ENCODE data around the gene NCAM2.
A peak's percentile ranks its signal among the peaks of the same experiment; 100 is the strongest.

Gene NCAM2

GRCh38 chr21:20997636-20998455 is at the start of gene NCAM2:
NCAM2 (plus strand) TSS chr21:20998409.
- H3K9ac ChIP-seq = no peak within 1 kb of the TSS
- no peak within 1 kb of the TSS for H3K27ac ChIP-seq
- H3K36me3 ChIP-seq = no peaks in the 10 kb centered on the region
- no peaks in the 10 kb centered on the region for H4K20me1 ChIP-seq
- H3K4me3 ChIP-seq = peak within 1 kb of the TSS; percentile 67
- no peak for TF ChIP-seq Cebpa-rat (IDR thresholded peaks at IDR 0.05)
- H3K27me3 ChIP-seq = no peaks in the 10 kb centered on the region
- peak within 1 kb of the TSS; percentile 68 for H3K4me2 ChIP-seq
- H3K9me3 ChIP-seq = peaks cover 11% of the 10 kb centered on the region
- H3K4me1 ChIP-seq = no peaks in the 10 kb centered on the region

- no peak overlapping the region for H3K4me2 ChIP-seq
- no peaks in the 10 kb centered on the region for H3K4me1 ChIP-seq
- no peak for TF ChIP-seq Cebpa-rat (IDR thresholded peaks at IDR 0.05)
- H3K27ac ChIP-seq = no peak overlapping the region
- H3K9me3 ChIP-seq = no peaks in the 10 kb centered on the region
- H4K20me1 ChIP-seq = no peaks in the 10 kb centered on the region
- H3K27me3 ChIP-seq = no peaks in the 10 kb centered on the region
- no peak overlapping the region for H3K9ac ChIP-seq
- no peaks in the 10 kb centered on the region for H3K36me3 ChIP-seq
- no peak overlapping the region for H3K4me3 ChIP-seq
These were observed 48.3 kb upstream of the NCAM2 start for GRCh38 chr21:20949884-20950283.

GRCh38 chr21:20965816-20966215 is 32.4 kb upstream of the NCAM2 start:
- H3K4me3 ChIP-seq = no peak overlapping the region
- no peak overlapping the region for H3K27ac ChIP-seq
- no peaks in the 10 kb centered on the region for H3K36me3 ChIP-seq
- no peak overlapping the region for H3K4me2 ChIP-seq
- H3K9me3 ChIP-seq = no peaks in the 10 kb centered on the region
- no peak overlapping the region for H3K9ac ChIP-seq
- H4K20me1 ChIP-seq = no peaks in the 10 kb centered on the region
- H3K27me3 ChIP-seq = no peaks in the 10 kb centered on the region
- no peak for TF ChIP-seq Cebpa-rat (IDR thresholded peaks at IDR 0.05)
- H3K4me1 ChIP-seq = no peaks in the 10 kb centered on the region

- no peaks in the 10 kb centered on the region for H3K36me3 ChIP-seq
- H3K4me3 ChIP-seq = no peak overlapping the region
- H3K9ac ChIP-seq = no peak overlapping the region
- no peaks in the 10 kb centered on the region for H3K4me1 ChIP-seq
- no peaks in the 10 kb centered on the region for H4K20me1 ChIP-seq
- no peaks in the 10 kb centered on the region for H3K27me3 ChIP-seq
- H3K9me3 ChIP-seq = no peaks in the 10 kb centered on the region
- no peak for TF ChIP-seq Cebpa-rat (IDR thresholded peaks at IDR 0.05)
- H3K27ac ChIP-seq = no peak overlapping the region
- H3K4me2 ChIP-seq = no peak overlapping the region
These were observed 29.8 kb upstream of the NCAM2 start for GRCh38 chr21:20968391-20968790.

GRCh38 chr21:20970691-20971090 is 27.5 kb upstream of the NCAM2 start:
- H3K9me3 ChIP-seq = no peaks in the 10 kb centered on the region
- no peak overlapping the region for H3K27ac ChIP-seq
- no peaks in the 10 kb centered on the region for H3K36me3 ChIP-seq
- H3K4me2 ChIP-seq = no peak overlapping the region
- TF ChIP-seq Cebpa-rat (IDR thresholded peaks at IDR 0.05) = no peak
- no peaks in the 10 kb centered on the region for H3K27me3 ChIP-seq
- no peaks in the 10 kb centered on the region for H3K4me1 ChIP-seq
- H4K20me1 ChIP-seq = no peaks in the 10 kb centered on the region
- H3K9ac ChIP-seq = no peak overlapping the region
- H3K4me3 ChIP-seq = no peak overlapping the region

- no peak overlapping the region for H3K4me3 ChIP-seq
- H3K27ac ChIP-seq = no peak overlapping the region
- no peaks in the 10 kb centered on the region for H3K36me3 ChIP-seq
- H4K20me1 ChIP-seq = no peaks in the 10 kb centered on the region
- no peak overlapping the region for H3K4me2 ChIP-seq
- no peaks in the 10 kb centered on the region for H3K27me3 ChIP-seq
- H3K4me1 ChIP-seq = no peaks in the 10 kb centered on the region
- H3K9ac ChIP-seq = no peak overlapping the region
- H3K9me3 ChIP-seq = no peaks in the 10 kb centered on the region
- TF ChIP-seq Cebpa-rat (IDR thresholded peaks at IDR 0.05) = no peak
These were observed 26.8 kb upstream of the NCAM2 start for GRCh38 chr21:20971296-20971921.

GRCh38 chr21:20994790-20995189 is 3.4 kb upstream of the NCAM2 start:
- no peaks in the 10 kb centered on the region for H4K20me1 ChIP-seq
- no peak overlapping the region for H3K4me3 ChIP-seq
- H3K27ac ChIP-seq = no peak overlapping the region
- no peaks in the 10 kb centered on the region for H3K27me3 ChIP-seq
- no peak overlapping the region for H3K9ac ChIP-seq
- H3K9me3 ChIP-seq = peaks cover 11% of the 10 kb centered on the region
- no peaks in the 10 kb centered on the region for H3K4me1 ChIP-seq
- H3K4me2 ChIP-seq = no peak overlapping the region
- no peak for TF ChIP-seq Cebpa-rat (IDR thresholded peaks at IDR 0.05)
- no peaks in the 10 kb centered on the region for H3K36me3 ChIP-seq

- Histone ChIP-seq H3K9ac (no peak overlapping the region), H3K9me3 (peaks cover 11% of the 10 kb centered on the region), H3K4me3 (no peak overlapping the region), H3K4me1 (no peaks in the 10 kb centered on the region), H3K27me3 (no peaks in the 10 kb centered on the region), H3K36me3 (no peaks in the 10 kb centered on the region), H3K27ac (no peak overlapping the region), H4K20me1 (no peaks in the 10 kb centered on the region), H3K4me2 (no peak overlapping the region)
- no peak for TF ChIP-seq Cebpa-rat (IDR thresholded peaks at IDR 0.05)
These were observed 1.5 kb upstream of the NCAM2 start for GRCh38 chr21:20996421-20997310.

GRCh38 chr21:20997311-20997635 is 936 bp upstream of the NCAM2 start:
- peaks cover 11% of the 10 kb centered on the region for H3K9me3 ChIP-seq
- TF ChIP-seq Cebpa-rat (IDR thresholded peaks at IDR 0.05) = no peak
- H3K27ac ChIP-seq = no peak overlapping the region
- H3K36me3 ChIP-seq = no peaks in the 10 kb centered on the region
- no peak overlapping the region for H3K4me3 ChIP-seq
- no peak overlapping the region for H3K4me2 ChIP-seq
- H4K20me1 ChIP-seq = no peaks in the 10 kb centered on the region
- H3K27me3 ChIP-seq = no peaks in the 10 kb centered on the region
- no peak overlapping the region for H3K9ac ChIP-seq
- no peaks in the 10 kb centered on the region for H3K4me1 ChIP-seq

GRCh38 chr21:20998456-20998789 is 214 bp downstream of the NCAM2 start:
- no peaks in the 10 kb centered on the region for H3K27me3 ChIP-seq
- no peak for TF ChIP-seq Cebpa-rat (IDR thresholded peaks at IDR 0.05)
- no peak overlapping the region for H3K9ac ChIP-seq
- peaks cover 11% of the 10 kb centered on the region for H3K9me3 ChIP-seq
- H3K4me2 ChIP-seq = peak overlapping the region; percentile 68
- no peak overlapping the region for H3K27ac ChIP-seq
- H3K4me3 ChIP-seq = peak overlapping the region; percentile 67
- no peaks in the 10 kb centered on the region for H3K36me3 ChIP-seq
- H4K20me1 ChIP-seq = no peaks in the 10 kb centered on the region
- H3K4me1 ChIP-seq = no peaks in the 10 kb centered on the region
